Panc1 (cell line): ENCODE measurements around the gene GPC6. TPM values are rescaled to one million over a fixed set of nuclear protein-coding genes. Genes with fewer than 3 reads are reported as not detected.

Experiments used
- ATAC-seq: fragments of 200-7000 bp; cut with Tn5 transposase; 2 replicates; pipeline ENCODE4 v1.9.1; 2020; ENCODE audit warnings: mild to moderate bottlenecking, moderate library complexity
- BruUV-seq: library from RNA; stranded (reverse); fragments of 400-500 nt; replicated peaks from 2 replicates; lab custom pipeline; 2021; lab: Mats Ljungman, UMichigan
- CTCF ChIA-PET: fragments of 300-600 bp; sonication (Branson Sonifier 250); formaldehyde crosslinking; loops from one replicate; lab custom pipeline; 2022; ENCODE audit warnings: antibody characterized with exemption; lab: Charles Lee
- POLR2A ChIA-PET: fragments of 300-600 bp; sonication (Branson Sonifier 250); formaldehyde crosslinking; loops from one replicate; lab custom pipeline; 2022; ENCODE audit warnings: antibody characterized with exemption; lab: Charles Lee
- DNase-seq: peaks from one replicate; pipeline ENCODE4 v3.0.0-alpha.2; 2010; ENCODE audit warnings: low read depth, low spot score
- H3K27ac ChIP-seq: 2 replicates; pipeline ENCODE4 v1.5.1; 2011; ENCODE audit warnings: mild to moderate bottlenecking, low read length, inconsistent platforms
- H3K27me3 ChIP-seq: fragments of 200-500 bp; sonication (Bioruptor generic); 2 replicates; pipeline ENCODE4 v1.6.0; 2014; ENCODE audit warnings: low read length, inconsistent platforms; ENCODE audit not compliant: control insufficient read depth, insufficient read depth
- H3K36me3 ChIP-seq: fragments of 200-500 bp; sonication (Bioruptor generic); 2 replicates; pipeline ENCODE4 v1.5.1; 2014; ENCODE audit warnings: inconsistent platforms, mild to moderate bottlenecking, low read length, moderate library complexity; ENCODE audit not compliant: control insufficient read depth, insufficient read depth
- H3K4me1 ChIP-seq: 2 replicates; pipeline ENCODE4 v1.5.1; 2011; ENCODE audit warnings: inconsistent platforms, mild to moderate bottlenecking, low read length, moderate library complexity; ENCODE audit not compliant: control insufficient read depth, insufficient read depth
- H3K4me3 ChIP-seq, 2 experiments: 2 replicates each; pipeline ENCODE4 v1.5.1; 2011 to 2012; ENCODE audit warnings: low read depth in 2 of 2, low read length in 2 of 2, mild to moderate bottlenecking in 2 of 2, inconsistent platforms in 1 of 2, moderate library complexity in 1 of 2
- H3K9me3 ChIP-seq: fragments of 200-500 bp; sonication (Bioruptor generic); 2 replicates; pipeline ENCODE4 v1.5.1; 2014; ENCODE audit warnings: low read depth, mild to moderate bottlenecking, inconsistent platforms, low read length, moderate library complexity; ENCODE audit not compliant: control insufficient read depth, insufficient read depth
- CTCF ChIP-seq: fragments of 450-650 bp; IDR thresholded peaks from 2 replicates; pipeline ENCODE4 v1.5.1; 2017; ENCODE audit warnings: mild to moderate bottlenecking
- POLR2AphosphoS5 ChIP-seq: IDR thresholded peaks from 2 replicates; pipeline ENCODE4 v1.6.1; 2012; ENCODE audit warnings: mild to moderate bottlenecking, low read depth, low read length, moderate library complexity
- REST ChIP-seq, 2 experiments: IDR thresholded peaks; 2 replicates each; pipeline ENCODE4 v1.6.1; 2011 to 2012; ENCODE audit warnings: low read depth in 2 of 2, control low read depth in 1 of 2, low read length in 1 of 2, mild to moderate bottlenecking in 1 of 2, moderate library complexity in 1 of 2; ENCODE audit not compliant: insufficient read depth in 1 of 2
- SIN3A ChIP-seq: IDR thresholded peaks from 2 replicates; pipeline ENCODE4 v1.6.1; 2012; ENCODE audit warnings: low read depth, mild to moderate bottlenecking, low read length, moderate library complexity, borderline replicate concordance; ENCODE audit not compliant: insufficient read depth
- TCF7L2 ChIP-seq: IDR thresholded peaks from 2 replicates; pipeline ENCODE4 v1.6.1; 2011; ENCODE audit warnings: mild to moderate bottlenecking, low read depth, low read length, inconsistent platforms
- in situ Hi-C: cut with HindIII; loops from 2 replicates; pipeline ENCODE4 v1.10.0; 2016; ENCODE audit warnings: low sequenced_read_pairs, low pct_unique_long_range_greater_than_20kb
- intact Hi-C: fragments of 100-400 bp; cut with micrococcal nuclease; formaldehyde crosslinking; loops from one replicate; pipeline ENCODE4 v1.10.0; 2022; ENCODE audit not compliant: unreplicated experiment
- total RNA-seq: library from RNA; stranded (reverse); gene quantifications from one replicate; pipeline ENCODE4 v1.2.1, GENCODE V29; 2021; ENCODE audit not compliant: unreplicated experiment

Gene GPC6
- total RNA-seq, 1 experiment from 2014 or later, result 4.8 TPM

- no peaks in the 10 kb centered on the region for H3K9me3 ChIP-seq
- intact Hi-C loops, result no loop called here
- H3K27me3 ChIP-seq, result no peaks in the 10 kb centered on the region
- BruUV-seq, result no TSS peak
- H3K4me3 ChIP-seq, result no peak overlapping the region
- DNase-seq (no peak), ATAC-seq (no peak)
- no peaks in the 10 kb centered on the region for H3K36me3 ChIP-seq
- CTCF ChIA-PET, result no interaction called here
- POLR2A ChIA-PET, result no interaction called here
- TF ChIP-seq SIN3A (no peak), CTCF (no peak), POLR2AphosphoS5 (no peak), REST (IDR thresholded peaks at IDR 0.05; ENCODE audit: insufficient read depth in 1 of 2, low read depth in 2 of 2, low read length in 1 of 2) (no peak), TCF7L2 (no peak)
- in situ Hi-C loops, result no loop called here
- no peaks in the 10 kb centered on the region for H3K4me1 ChIP-seq
- H3K27ac ChIP-seq, result no peak overlapping the region
Observed at GRCh38 chr13:93420206-93420605, 193.6 kb downstream of the GPC6 start.

- ChIA-PET CTCF (no interaction called here), POLR2A (no interaction called here)
- ATAC-seq (no peak), DNase-seq (no peak)
- Histone ChIP-seq H3K36me3 (no peaks in the 10 kb centered on the region), H3K4me1 (no peaks in the 10 kb centered on the region), H3K27me3 (no peaks in the 10 kb centered on the region), H3K9me3 (no peaks in the 10 kb centered on the region), H3K4me3 (no peak overlapping the region), H3K27ac (no peak overlapping the region)
- BruUV-seq, result no TSS peak
- in situ Hi-C loops, result no loop called here
- TF ChIP-seq SIN3A (no peak), REST (IDR thresholded peaks at IDR 0.05; ENCODE audit: insufficient read depth in 1 of 2, low read depth in 2 of 2, low read length in 1 of 2) (no peak), POLR2AphosphoS5 (no peak), CTCF (no peak), TCF7L2 (no peak)
- intact Hi-C loops, result no loop called here
Observed at GRCh38 chr13:93420887-93421286, 194.3 kb downstream of the GPC6 start.
